HepG2 (cell line): ENCODE data around the gene FAM222B. TPM values are rescaled to one million over a fixed set of nuclear protein-coding genes. Genes with fewer than 3 reads are reported as not detected.

Source experiments
- FOXA3 ChIP-seq: IDR thresholded peaks from 2 replicates; pipeline ENCODE4 v1.6.1; 2016; ENCODE audit warnings: missing genetic modification reagents, missing compliant biosample characterization
- HNF4G ChIP-seq, 2 experiments: sonication (generic) in 1 of 2; formaldehyde crosslinking in 1 of 2; IDR thresholded peaks; 2 replicates each; pipeline versions ENCODE4 v1.4.0 to v1.6.1; 2011 to 2020; ENCODE audit warnings: borderline replicate concordance in 2 of 2, low read depth in 2 of 2, mild to moderate bottlenecking in 2 of 2, low read length in 1 of 2, missing genetic modification reagents in 1 of 2, moderate library complexity in 1 of 2
- IRF1 ChIP-seq: sonication (generic); formaldehyde crosslinking; IDR thresholded peaks from 2 replicates; pipeline ENCODE4 v1.4.0; 2020; ENCODE audit warnings: low read depth, mild to moderate bottlenecking, missing genetic modification reagents
- KLF12 ChIP-seq: sonication (generic); formaldehyde crosslinking; IDR thresholded peaks from 2 replicates; pipeline ENCODE4 v1.4.0; 2020; ENCODE audit warnings: missing genetic modification reagents, borderline replicate concordance
- MED8 ChIP-seq: sonication (generic); formaldehyde crosslinking; IDR thresholded peaks from 2 replicates; pipeline ENCODE4 v1.8.1; 2023; ENCODE audit warnings: mild to moderate bottlenecking, missing genetic modification reagents; ENCODE audit not compliant: insufficient replicate concordance
- SATB2 ChIP-seq: sonication (generic); formaldehyde crosslinking; IDR thresholded peaks from 2 replicates; pipeline ENCODE4 v1.5.0; 2020; ENCODE audit warnings: missing genetic modification reagents
- SIX4 ChIP-seq: sonication (generic); formaldehyde crosslinking; IDR thresholded peaks from 2 replicates; pipeline ENCODE4 v1.4.0; 2020; ENCODE audit warnings: missing genetic modification reagents
- TEAD3 ChIP-seq: optimal IDR thresholded peaks from 2 replicates; pipeline ENCODE3; 2016; ENCODE audit warnings: borderline replicate concordance
- WIZ ChIP-seq: sonication (generic); formaldehyde crosslinking; IDR thresholded peaks from 2 replicates; pipeline ENCODE4 v1.5.1; 2020; ENCODE audit warnings: mild to moderate bottlenecking, missing genetic modification reagents
- ZFAT ChIP-seq: sonication (generic); formaldehyde crosslinking; conservative IDR thresholded peaks from 2 replicates; pipeline ENCODE4 v1.8.1; 2023; ENCODE audit warnings: missing genetic modification reagents, inconsistent platforms
- ZNF33B ChIP-seq: sonication (generic); formaldehyde crosslinking; IDR thresholded peaks from 2 replicates; pipeline ENCODE4 v1.5.1; 2020; ENCODE audit warnings: mild to moderate bottlenecking, missing genetic modification reagents
- ZNF570 ChIP-seq: sonication (generic); formaldehyde crosslinking; IDR thresholded peaks from 2 replicates; pipeline ENCODE4 v1.4.0; 2020; ENCODE audit warnings: mild to moderate bottlenecking, missing genetic modification reagents, borderline replicate concordance
- ZNF761 ChIP-seq: sonication (generic); formaldehyde crosslinking; conservative IDR thresholded peaks from 2 replicates; pipeline ENCODE4 v1.4.0; 2020; ENCODE audit warnings: mild to moderate bottlenecking, missing genetic modification reagents
- ZNF772 ChIP-seq: sonication (generic); formaldehyde crosslinking; IDR thresholded peaks from 2 replicates; pipeline ENCODE4 v1.5.0; 2020; ENCODE audit warnings: mild to moderate bottlenecking, missing genetic modification reagents
- ZNF788 ChIP-seq: sonication (generic); formaldehyde crosslinking; IDR thresholded peaks from 2 replicates; pipeline ENCODE4 v1.5.0; 2020; ENCODE audit warnings: mild to moderate bottlenecking, missing genetic modification reagents, borderline replicate concordance
- polyA plus RNA-seq, 8 experiments: library from polyadenylated mRNA; depleted of rRNA in 3 of 8; stranded (reverse) in 7 of 8; unstranded in 1 of 8; fragments of >200 nt; fragmentation: Illumina TruSeq in 4 of 8; extraction: Trizol in 4 of 8; gene quantifications; 2 replicates each; pipeline versions ENCODE4 v1.2.1 to v1.2.3, GENCODE V29; 2011 to 2016; ENCODE audit warnings: low read depth in 4 of 8, missing spikeins in 1 of 8, mixed read lengths in 1 of 8; ENCODE audit not compliant: insufficient read depth in 1 of 8
- total RNA-seq, 5 experiments: library from RNA; depleted of rRNA; stranded (reverse); fragments of >200 nt; fragmentation: Illumina TruSeq; extraction: Trizol; gene quantifications; 2 replicates each; pipeline ENCODE4 v1.2.3, GENCODE V29; 2016; ENCODE audit warnings: low read depth in 1 of 5
- TF ChIP-seq, protein P1 (sequence below): IDR thresholded peaks from 2 replicates; pipeline ENCODE4 v1.6.1; 2016; ENCODE audit warnings: missing genetic modification reagents, missing compliant biosample characterization
- TF ChIP-seq, protein P2 (sequence below): sonication (generic); formaldehyde crosslinking; IDR thresholded peaks from 2 replicates; pipeline ENCODE4 v1.4.0; 2020; ENCODE audit warnings: mild to moderate bottlenecking, missing genetic modification reagents
- TF ChIP-seq, protein P3 (sequence below): sonication (generic); formaldehyde crosslinking; IDR thresholded peaks from 2 replicates; pipeline ENCODE4 v1.5.1; 2020; ENCODE audit warnings: mild to moderate bottlenecking, moderate library complexity, missing genetic modification reagents
- TF ChIP-seq, protein P4 (sequence below): sonication (generic); formaldehyde crosslinking; IDR thresholded peaks from 2 replicates; pipeline ENCODE4 v1.4.0; 2020; ENCODE audit warnings: missing genetic modification reagents
- TF ChIP-seq, protein P5 (sequence below): sonication (generic); formaldehyde crosslinking; IDR thresholded peaks from 2 replicates; pipeline ENCODE4 v1.9.0; 2022; ENCODE audit warnings: low read depth, missing genetic modification reagents

Gene FAM222B
- total and polyA plus RNA-seq, 2 of the 13 experiments (the other 11 are each of a cell fraction or from before 2014, with no cell fraction given): 3.5 to 7.3 TPM

DNA sequence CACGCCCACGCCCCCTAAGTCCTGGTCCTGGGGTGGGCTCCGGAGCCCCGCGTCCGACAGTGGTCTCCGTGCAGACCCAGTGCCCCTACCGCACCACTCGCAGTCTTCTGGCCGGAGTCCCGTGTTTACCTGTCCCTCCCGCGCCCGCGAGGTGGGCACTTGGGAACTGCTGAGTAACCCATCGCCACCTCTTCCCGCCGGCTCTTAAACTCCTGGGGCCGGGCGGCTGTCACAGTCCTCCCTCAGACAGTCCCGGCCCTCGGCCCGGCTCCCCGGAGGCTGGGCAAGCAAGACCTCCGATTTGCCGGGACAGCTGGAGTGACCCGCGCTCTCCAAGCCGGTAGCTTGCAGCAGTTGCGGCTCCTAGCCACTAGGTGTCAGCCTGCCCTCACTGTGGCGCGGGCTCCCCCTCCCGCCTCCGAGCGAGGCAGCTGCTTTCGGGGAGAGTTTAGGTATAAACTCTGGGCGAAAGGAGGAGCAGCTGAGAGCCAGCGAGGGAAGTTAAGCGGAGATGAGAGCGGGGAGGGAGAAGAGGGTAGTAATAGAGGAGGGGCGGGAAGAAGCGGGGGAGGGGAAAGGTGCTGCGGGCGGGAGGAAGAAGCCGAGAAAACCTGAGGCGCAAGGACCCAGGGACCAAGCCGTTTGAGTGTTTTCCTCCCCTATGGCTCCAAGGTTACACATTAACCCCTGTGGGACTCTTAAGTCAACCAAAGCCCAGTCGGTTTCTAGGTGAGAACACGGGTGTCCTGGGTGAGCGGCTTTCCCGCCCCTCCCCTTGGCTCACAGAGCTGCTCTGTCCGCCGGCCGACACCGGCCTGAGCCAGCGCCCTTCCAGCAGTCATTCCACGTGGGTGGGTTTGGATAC, 115.7 kb downstream of the FAM222B start (continued):
- TF ChIP-seq, protein P1, sequence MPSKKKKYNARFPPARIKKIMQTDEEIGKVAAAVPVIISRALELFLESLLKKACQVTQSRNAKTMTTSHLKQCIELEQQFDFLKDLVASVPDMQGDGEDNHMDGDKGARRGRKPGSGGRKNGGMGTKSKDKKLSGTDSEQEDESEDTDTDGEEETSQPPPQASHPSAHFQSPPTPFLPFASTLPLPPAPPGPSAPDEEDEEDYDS (CRISPR knock-in tag): peak; percentile 86
- TF ChIP-seq, protein P2, sequence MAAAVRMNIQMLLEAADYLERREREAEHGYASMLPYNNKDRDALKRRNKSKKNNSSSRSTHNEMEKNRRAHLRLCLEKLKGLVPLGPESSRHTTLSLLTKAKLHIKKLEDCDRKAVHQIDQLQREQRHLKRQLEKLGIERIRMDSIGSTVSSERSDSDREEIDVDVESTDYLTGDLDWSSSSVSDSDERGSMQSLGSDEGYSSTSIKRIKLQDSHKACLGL (CRISPR knock-in tag): peak; percentile 51; the same call in 1 of the 2 replicates
- 0 out of 2 replicates have a peak, but pooled peaks have one; percentile 29 for TF ChIP-seq WIZ (CRISPR knock-in tag)
- TF ChIP-seq ZNF761 (CRISPR knock-in tag): no peak
- TF ChIP-seq FOXA3 (CRISPR knock-in tag): no peak
- no peak for TF ChIP-seq SATB2 (CRISPR knock-in tag)
- TF ChIP-seq, protein P3, sequence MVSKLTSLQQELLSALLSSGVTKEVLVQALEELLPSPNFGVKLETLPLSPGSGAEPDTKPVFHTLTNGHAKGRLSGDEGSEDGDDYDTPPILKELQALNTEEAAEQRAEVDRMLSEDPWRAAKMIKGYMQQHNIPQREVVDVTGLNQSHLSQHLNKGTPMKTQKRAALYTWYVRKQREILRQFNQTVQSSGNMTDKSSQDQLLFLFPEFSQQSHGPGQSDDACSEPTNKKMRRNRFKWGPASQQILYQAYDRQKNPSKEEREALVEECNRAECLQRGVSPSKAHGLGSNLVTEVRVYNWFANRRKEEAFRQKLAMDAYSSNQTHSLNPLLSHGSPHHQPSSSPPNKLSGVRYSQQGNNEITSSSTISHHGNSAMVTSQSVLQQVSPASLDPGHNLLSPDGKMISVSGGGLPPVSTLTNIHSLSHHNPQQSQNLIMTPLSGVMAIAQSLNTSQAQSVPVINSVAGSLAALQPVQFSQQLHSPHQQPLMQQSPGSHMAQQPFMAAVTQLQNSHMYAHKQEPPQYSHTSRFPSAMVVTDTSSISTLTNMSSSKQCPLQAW (CRISPR knock-in tag): peak; percentile 63
- no peak for TF ChIP-seq ZNF33B (CRISPR knock-in tag)
- TF ChIP-seq, protein P4, sequence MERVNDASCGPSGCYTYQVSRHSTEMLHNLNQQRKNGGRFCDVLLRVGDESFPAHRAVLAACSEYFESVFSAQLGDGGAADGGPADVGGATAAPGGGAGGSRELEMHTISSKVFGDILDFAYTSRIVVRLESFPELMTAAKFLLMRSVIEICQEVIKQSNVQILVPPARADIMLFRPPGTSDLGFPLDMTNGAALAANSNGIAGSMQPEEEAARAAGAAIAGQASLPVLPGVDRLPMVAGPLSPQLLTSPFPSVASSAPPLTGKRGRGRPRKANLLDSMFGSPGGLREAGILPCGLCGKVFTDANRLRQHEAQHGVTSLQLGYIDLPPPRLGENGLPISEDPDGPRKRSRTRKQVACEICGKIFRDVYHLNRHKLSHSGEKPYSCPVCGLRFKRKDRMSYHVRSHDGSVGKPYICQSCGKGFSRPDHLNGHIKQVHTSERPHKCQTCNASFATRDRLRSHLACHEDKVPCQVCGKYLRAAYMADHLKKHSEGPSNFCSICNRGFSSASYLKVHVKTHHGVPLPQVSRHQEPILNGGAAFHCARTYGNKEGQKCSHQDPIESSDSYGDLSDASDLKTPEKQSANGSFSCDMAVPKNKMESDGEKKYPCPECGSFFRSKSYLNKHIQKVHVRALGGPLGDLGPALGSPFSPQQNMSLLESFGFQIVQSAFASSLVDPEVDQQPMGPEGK (CRISPR knock-in tag): peak; percentile 67
- no peak for TF ChIP-seq SIX4 (CRISPR knock-in tag)
- TF ChIP-seq TEAD3: peak; percentile 52
- TF ChIP-seq ZNF772 (CRISPR knock-in tag): no peak; the same call in 1 of the 2 replicates
- peak; percentile 58; the same call in 1 of the 2 replicates for TF ChIP-seq ZNF788 (CRISPR knock-in tag)
- peak; percentile 54 for TF ChIP-seq MED8 (CRISPR knock-in tag)
- TF ChIP-seq, protein P5, sequence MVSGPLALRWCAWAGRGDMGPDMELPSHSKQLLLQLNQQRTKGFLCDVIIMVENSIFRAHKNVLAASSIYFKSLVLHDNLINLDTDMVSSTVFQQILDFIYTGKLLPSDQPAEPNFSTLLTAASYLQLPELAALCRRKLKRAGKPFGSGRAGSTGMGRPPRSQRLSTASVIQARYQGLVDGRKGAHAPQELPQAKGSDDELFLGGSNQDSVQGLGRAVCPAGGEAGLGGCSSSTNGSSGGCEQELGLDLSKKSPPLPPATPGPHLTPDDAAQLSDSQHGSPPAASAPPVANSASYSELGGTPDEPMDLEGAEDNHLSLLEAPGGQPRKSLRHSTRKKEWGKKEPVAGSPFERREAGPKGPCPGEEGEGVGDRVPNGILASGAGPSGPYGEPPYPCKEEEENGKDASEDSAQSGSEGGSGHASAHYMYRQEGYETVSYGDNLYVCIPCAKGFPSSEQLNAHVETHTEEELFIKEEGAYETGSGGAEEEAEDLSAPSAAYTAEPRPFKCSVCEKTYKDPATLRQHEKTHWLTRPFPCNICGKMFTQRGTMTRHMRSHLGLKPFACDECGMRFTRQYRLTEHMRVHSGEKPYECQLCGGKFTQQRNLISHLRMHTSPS: no peak
- no peak for TF ChIP-seq ZFAT (CRISPR knock-in tag)
- TF ChIP-seq KLF12 (CRISPR knock-in tag): no peak
- 0 out of 2 replicates have a peak, but pooled peaks have one; percentile 21 for TF ChIP-seq IRF1 (CRISPR knock-in tag)
- TF ChIP-seq ZNF570 (CRISPR knock-in tag): 0 out of 2 replicates have a peak, but pooled peaks have one; percentile 41
- TF ChIP-seq HNF4G (IDR thresholded peaks at IDR 0.05; ENCODE audit: borderline replicate concordance, low read depth, low read length): peak; percentile 14; the same call in 1 of the 2 replicates
- TF ChIP-seq HNF4G (CRISPR knock-in tag; IDR thresholded peaks at IDR 0.05; ENCODE audit: borderline replicate concordance, low read depth): peak; percentile 51; the same call in 1 of the 2 replicates
